Measurements from ENCODE around the gene LRRK1.
"Not testable (repeated sequence)": the region's sequence is repeated elsewhere in the genome, so short reads cannot be mapped to it uniquely, and the experiment has no call there.

LRRK1 gene

GRCh38 chr15:101063891-101064794, 145.0 kb downstream of the LRRK1 start:
- no peak for DNase-seq

- DNase-seq = no peak
These were observed 145.8 kb downstream of the LRRK1 start for GRCh38 chr15:101064795-101065569.

GRCh38 chr15:101065570-101066221, 146.5 kb downstream of the LRRK1 start:
- no peak for DNase-seq

GRCh38 chr15:101066501-101067408, 147.6 kb downstream of the LRRK1 start:
- no peak for DNase-seq

GRCh38 chr15:101067660-101068522, 148.7 kb downstream of the LRRK1 start:
- no peak for DNase-seq

GRCh38 chr15:101068523-101068960, 149.4 kb downstream of the LRRK1 start:
- no peak for DNase-seq

GRCh38 chr15:101068961-101069653, 149.9 kb downstream of the LRRK1 start:
- no peak for DNase-seq

- no peak for DNase-seq
These were observed 150.5 kb downstream of the LRRK1 start for GRCh38 chr15:101069654-101069973.

GRCh38 chr15:101070024-101070423, 150.9 kb downstream of the LRRK1 start:
- no peak for DNase-seq

- DNase-seq = no peak
These were observed 151.5 kb downstream of the LRRK1 start for GRCh38 chr15:101070502-101071273.

GRCh38 chr15:101071651-101072050, 152.5 kb downstream of the LRRK1 start:
- no peak for DNase-seq

- DNase-seq = not testable (repeated sequence)
These were observed 153.1 kb downstream of the LRRK1 start for GRCh38 chr15:101072235-101072634.

- not testable (repeated sequence) for DNase-seq
These were observed 158.9 kb downstream of the LRRK1 start for GRCh38 chr15:101077806-101078668.

- DNase-seq = no peak
These were observed 159.6 kb downstream of the LRRK1 start for GRCh38 chr15:101078669-101079323.

GRCh38 chr15:101081900-101082299, 162.7 kb downstream of the LRRK1 start:
- DNase-seq = no peak

GRCh38 chr15:101083336-101084045, 164.3 kb downstream of the LRRK1 start:
- no peak for DNase-seq

GRCh38 chr15:101084801-101085200, 165.6 kb downstream of the LRRK1 start:
- no peak for DNase-seq

GRCh38 chr15:101085311-101085700, 166.1 kb downstream of the LRRK1 start:
- no peak for DNase-seq
